Naive thymus-derived CD4-positive, alpha-beta T cell (primary cell): ENCODE results near the gene USF3. TPM values are rescaled to one million over a fixed set of nuclear protein-coding genes. Genes with fewer than 3 reads are reported as not detected.

ENCODE experiments used
- ATAC-seq: fragments of 150-1000 bp; cut with Tn5 transposase; 2 replicates; pipeline ENCODE4 v1.10.0; 2021; ENCODE audit warnings: mild to moderate bottlenecking, moderate library complexity
- CTCF ChIA-PET: fragments of 350-600 bp; sonication (Branson Sonifier 250); formaldehyde crosslinking; loops from one replicate; lab custom pipeline; 2021; ENCODE audit warnings: antibody characterized with exemption; lab: Charles Lee
- POLR2A ChIA-PET: fragments of 350-600 bp; sonication (Branson Sonifier 250); formaldehyde crosslinking; loops from one replicate; lab custom pipeline; 2021; ENCODE audit warnings: antibody characterized with exemption, inconsistent platforms; lab: Charles Lee
- DNase-seq, 9 donors: peaks; one replicate each; pipeline versions ENCODE4 v3.0.0 to v3.0.0-alpha.2; 2020 to 2022; ENCODE audit warnings: mixed read lengths in 1 of 9
- H3K27ac ChIP-seq: one replicate; pipeline ENCODE4 v1.7.0; 2013; ENCODE audit warnings: mild to moderate bottlenecking, low read depth, low read length, moderate library complexity
- H3K27me3 ChIP-seq, 2 donors: one replicate each; pipeline ENCODE4 v1.7.0; 2013; ENCODE audit warnings: low read length in 2 of 2, mild to moderate bottlenecking in 2 of 2, moderate library complexity in 2 of 2; ENCODE audit not compliant: control insufficient read depth in 2 of 2, insufficient read depth in 2 of 2
- H3K36me3 ChIP-seq, 3 experiments: 1 replicate in 2 of 3; 2 replicates in 1 of 3; pipeline ENCODE4 v1.7.0; 2013; ENCODE audit warnings: low read length in 3 of 3, mild to moderate bottlenecking in 3 of 3, moderate library complexity in 1 of 3; ENCODE audit not compliant: insufficient read depth in 3 of 3, control insufficient read depth in 2 of 3
- H3K4me1 ChIP-seq, 2 donors: one replicate each; pipeline ENCODE4 v1.7.0; 2013; ENCODE audit warnings: low read length in 2 of 2, mild to moderate bottlenecking in 2 of 2, moderate library complexity in 1 of 2; ENCODE audit not compliant: control insufficient read depth in 2 of 2, insufficient read depth in 2 of 2
- H3K4me3 ChIP-seq: 2 replicates; pipeline ENCODE4 v1.7.0; 2013; ENCODE audit warnings: mild to moderate bottlenecking, low read length
- H3K9me3 ChIP-seq, 3 experiments: 1 replicate in 2 of 3; 2 replicates in 1 of 3; pipeline ENCODE4 v1.7.0; 2013; ENCODE audit warnings: low read length in 3 of 3; ENCODE audit not compliant: control insufficient read depth in 2 of 3
- H3K27ac Mint-ChIP-seq, 9 donors: one replicate each; pipeline ENCODE4 v1.8.0; 2020 to 2022; ENCODE audit warnings: mixed read lengths in 9 of 9, mild to moderate bottlenecking in 8 of 9, moderate library complexity in 5 of 9, inconsistent platforms in 2 of 9
- H3K27me3 Mint-ChIP-seq, 5 donors: one replicate each; pipeline ENCODE4 v1.8.0; 2021 to 2022; ENCODE audit warnings: mixed read lengths in 5 of 5, mild to moderate bottlenecking in 1 of 5
- H3K36me3 Mint-ChIP-seq, 5 donors: one replicate each; pipeline ENCODE4 v1.8.0; 2020 to 2022; ENCODE audit warnings: mixed read lengths in 5 of 5, mild to moderate bottlenecking in 3 of 5, inconsistent platforms in 1 of 5
- H3K4me1 Mint-ChIP-seq, 7 donors: one replicate each; pipeline ENCODE4 v1.8.0; 2020 to 2022; ENCODE audit warnings: mixed read lengths in 7 of 7, mild to moderate bottlenecking in 3 of 7, inconsistent platforms in 1 of 7
- H3K4me3 Mint-ChIP-seq, 10 donors: one replicate each; pipeline ENCODE4 v1.8.0; 2020 to 2022; ENCODE audit warnings: mild to moderate bottlenecking in 10 of 10, mixed read lengths in 10 of 10, moderate library complexity in 6 of 10, inconsistent platforms in 2 of 10
- H3K9me3 Mint-ChIP-seq, 11 donors: one replicate each; pipeline ENCODE4 v1.8.0; 2020 to 2022; ENCODE audit warnings: mixed read lengths in 11 of 11, mild to moderate bottlenecking in 4 of 11, inconsistent platforms in 1 of 11, moderate library complexity in 1 of 11
- intact Hi-C, 2 donors: fragments of 100-400 bp; cut with micrococcal nuclease; formaldehyde crosslinking; loops; one replicate each; pipeline ENCODE4 v1.15.1; 2023
- polyA plus RNA-seq, 2 donors: library from polyadenylated mRNA; unstranded; fragments of 300-500 nt; fragmentation: Illumina TruSeq; gene quantifications; one replicate each; pipeline ENCODE4 v1.2.3, GENCODE V29; 2021
- total RNA-seq, 6 experiments: library from RNA in 5 of 6; stranded (reverse) in 5 of 6; gene quantifications; 1 replicate in 5 of 6; 2 replicates in 1 of 6; pipeline ENCODE4 v1.2.3 and lab custom pipeline; 2021 to 2026

Gene USF3
- total and polyA plus RNA-seq, 7 experiments from 2014 or later = 3.3 to 31.8 (median 22.6) TPM

DNA sequence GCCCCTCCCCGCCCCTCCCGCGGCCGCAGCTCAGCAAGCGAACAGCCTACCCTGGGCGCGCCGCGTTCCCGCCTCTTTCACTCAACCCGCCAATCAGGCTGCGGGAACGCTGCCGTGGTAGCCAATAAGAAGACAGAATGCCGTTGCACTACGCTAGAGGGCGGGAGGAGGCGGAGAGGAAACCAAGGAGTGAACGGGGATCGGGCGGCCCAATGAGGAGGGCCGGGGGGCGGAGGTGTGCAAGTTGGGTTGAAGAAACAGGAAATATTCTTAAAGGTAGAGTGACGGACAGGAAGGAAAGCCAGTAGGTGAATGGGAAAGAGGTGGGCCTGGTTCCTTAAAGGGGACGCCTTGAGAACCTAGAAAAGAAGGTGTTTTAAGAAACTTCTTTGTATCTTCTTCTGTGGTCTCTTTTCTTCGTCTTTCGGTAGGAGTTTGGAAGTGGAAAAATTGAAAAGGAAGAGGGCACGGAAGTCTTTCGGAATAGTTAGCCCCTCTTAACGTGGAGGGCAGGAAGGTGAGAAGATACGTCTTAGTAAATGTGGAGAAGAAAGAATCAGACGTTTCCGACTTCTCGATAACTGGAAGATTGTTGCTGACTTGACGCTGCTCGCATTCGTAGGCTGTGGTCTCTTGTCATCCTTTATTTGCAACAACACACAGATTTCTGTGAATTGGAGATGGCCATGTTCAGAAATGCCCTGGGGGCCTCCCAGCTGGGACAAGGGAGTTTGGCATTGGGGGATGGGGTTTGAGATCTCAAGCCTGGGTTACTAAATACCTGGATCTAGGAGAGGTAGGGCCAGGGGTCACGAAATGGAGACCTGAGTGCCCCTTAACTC, 437 bp upstream of the USF3 start:
- H3K27me3 ChIP-seq = no peaks in the 10 kb centered on the region
- DNase-seq (peak; percentile 96 to 100 (median 99)), ATAC-seq (peak; percentile 93)
- Mint-ChIP-seq H3K27ac (no peak overlapping the region), H3K4me3 (no peak overlapping the region), H3K4me1 (peaks cover 23 to 36% (median 29%) of the 10 kb centered on the region in 7 donors), H3K27me3 (no peaks in the 10 kb centered on the region), H3K9me3 (no peaks in the 10 kb centered on the region), H3K36me3 (peaks cover 0 to 10% (median 0%) of the 10 kb centered on the region in 5 donors)
- H3K27ac ChIP-seq = peak overlapping the region; percentile 99
- intact Hi-C loops = loop anchor here (1.0 to 10.0 kb wide), 18 partner anchors 40 to 1572 kb away; partner anchors contain the start of genes CCDC191 (in 2 of the 2), NAA50 (in 2 of the 2), QTRT2 (in 2 of the 2) and SLC35A5 (in 2 of the 2)
- H3K9me3 ChIP-seq = no peaks in the 10 kb centered on the region
- peak overlapping the region; percentile 82 for H3K4me3 ChIP-seq
- POLR2A ChIA-PET = interaction anchor here (0.8 to 5.7 kb wide), 12 partner anchors 22 to 678 kb away, joined by 3 to 69 read pairs (median 4); partner anchors contain the start of genes ATP6V1A, NAA50 and SPICE1
- peaks cover 11 to 27% of the 10 kb centered on the region in 2 donors for H3K4me1 ChIP-seq
- H3K36me3 ChIP-seq = no peaks in the 10 kb centered on the region
- CTCF ChIA-PET = interaction anchor here (1.3 to 4.0 kb wide), 3 partner anchors 10 to 183 kb away, joined by 3 to 15 read pairs (median 4); partner anchors contain the start of genes ATP6V1A and NAA50

- Mint-ChIP-seq H3K27ac (peak overlapping the region; percentile 87 to 100 (median 98)), H3K27me3 (no peaks in the 10 kb centered on the region), H3K9me3 (no peaks in the 10 kb centered on the region), H3K4me3 (peak overlapping the region; percentile 91 to 100 (median 96)), H3K4me1 (peaks cover 23 to 36% (median 29%) of the 10 kb centered on the region in 7 donors), H3K36me3 (peaks cover 0 to 12% (median 0%) of the 10 kb centered on the region in 5 donors)
- peak in 5 of 9 donors; percentile 13 to 21 (median 14) for DNase-seq
- peak overlapping the region; percentile 81 for H3K4me3 ChIP-seq
- ChIA-PET POLR2A (interaction anchor here (0.5 to 5.7 kb wide), 12 partner anchors 23 to 676 kb away, joined by 3 to 69 read pairs (median 4); partner anchors contain the start of genes ATP6V1A, NAA50 and SPICE1), CTCF (interaction anchor here (1.3 to 1.4 kb wide), 2 partner anchors 8 to 181 kb away, joined by 3 to 4 read pairs; no protein-coding TSS in a partner anchor)
- H3K27me3 ChIP-seq = no peaks in the 10 kb centered on the region
- H3K27ac ChIP-seq = peak overlapping the region; percentile 99
- intact Hi-C loops = loop anchor here (5.0 to 10.0 kb wide), 4 partner anchors 517 to 1571 kb away; partner anchors contain the start of gene GTPBP8 (in 1 of the 2)
- H3K36me3 ChIP-seq = no peaks in the 10 kb centered on the region
- no peak for ATAC-seq
- no peaks in the 10 kb centered on the region for H3K9me3 ChIP-seq
- H3K4me1 ChIP-seq = peaks cover 11 to 27% of the 10 kb centered on the region in 2 donors
Observed at GRCh38 chr3:113695431-113695785, 1.0 kb downstream of the USF3 start.

GRCh38 chr3:113690482-113690881, 6.0 kb downstream of the USF3 start:
- H3K4me3 Mint-ChIP-seq = no peak overlapping the region
- DNase-seq (no peak), ATAC-seq (no peak)
- ChIA-PET POLR2A (no interaction called here), CTCF (interaction anchor here (0.6 kb wide), 1 partner anchor 46 kb away, joined by 4 read pairs; no protein-coding TSS in a partner anchor)
- Histone ChIP-seq H3K4me1 (peaks cover 7 to 11% of the 10 kb centered on the region in 2 donors), H3K9me3 (peaks cover 0 to 1% (median 0%) of the 10 kb centered on the region in 3 experiments), H3K36me3 (peaks cover 0 to 3% (median 0%) of the 10 kb centered on the region in 3 experiments), H3K27me3 (no peaks in the 10 kb centered on the region), H3K27ac (no peak overlapping the region), H3K4me3 (no peak overlapping the region)
- peaks cover 0 to 40% (median 20%) of the 10 kb centered on the region in 5 donors for H3K36me3 Mint-ChIP-seq
- intact Hi-C loops = loop anchor here (10.0 kb wide), 2 partner anchors 676 to 1566 kb away; a partner anchor contains a TSS
- H3K27ac Mint-ChIP-seq = no peak overlapping the region
- peaks cover 0 to 10% (median 1%) of the 10 kb centered on the region in 11 donors for H3K9me3 Mint-ChIP-seq
- peaks cover 18 to 43% (median 29%) of the 10 kb centered on the region in 7 donors for H3K4me1 Mint-ChIP-seq
- no peaks in the 10 kb centered on the region for H3K27me3 Mint-ChIP-seq

DNA sequence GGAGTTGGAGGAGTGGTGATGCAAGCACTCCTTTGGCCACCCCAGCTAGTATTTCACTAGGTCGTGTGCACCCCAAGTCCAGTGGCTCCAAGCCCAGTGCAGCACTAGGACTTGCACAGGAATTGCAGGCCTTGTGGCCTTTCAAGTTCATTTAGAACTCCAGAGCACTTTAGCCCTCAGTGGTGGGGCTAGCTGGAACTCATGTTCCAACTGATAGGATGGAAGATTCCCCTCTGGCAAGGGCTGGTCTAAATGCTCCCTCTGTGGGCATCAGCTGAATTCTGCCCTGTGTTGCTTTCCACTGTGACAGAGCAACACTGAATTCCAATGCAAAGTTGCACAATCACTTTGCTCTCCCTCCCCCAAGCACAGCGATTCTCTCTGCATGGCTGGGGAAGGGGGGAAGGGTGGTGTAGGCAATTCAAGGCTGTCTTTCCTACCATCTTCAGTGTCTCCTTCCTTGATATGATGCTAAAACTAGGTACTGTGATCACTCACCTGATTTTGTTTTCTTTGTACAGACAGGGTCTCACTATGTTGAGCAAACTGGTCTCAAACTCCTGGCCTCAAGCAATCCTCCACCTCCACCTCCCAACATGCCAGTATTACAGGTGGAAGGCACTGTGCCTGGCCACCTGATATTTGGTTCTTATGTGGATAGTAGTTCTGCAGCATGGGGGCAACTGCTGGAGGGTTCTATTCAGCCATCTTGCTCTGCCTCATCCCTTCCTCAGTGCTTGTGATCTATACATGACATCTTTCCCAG, 10.3 kb downstream of the USF3 start:
- Mint-ChIP-seq H3K36me3 (peaks cover 6 to 55% (median 37%) of the 10 kb centered on the region in 5 donors), H3K4me3 (no peak overlapping the region), H3K4me1 (peaks cover 0 to 28% (median 16%) of the 10 kb centered on the region in 7 donors), H3K27me3 (no peaks in the 10 kb centered on the region), H3K27ac (peak overlapping the region in 1 of 9 donors; percentile 38), H3K9me3 (peaks cover 0 to 28% (median 11%) of the 10 kb centered on the region in 11 donors)
- H3K27ac ChIP-seq = no peak overlapping the region
- H3K4me3 ChIP-seq = no peak overlapping the region
- H3K4me1 ChIP-seq = no peaks in the 10 kb centered on the region
- H3K27me3 ChIP-seq = no peaks in the 10 kb centered on the region
- POLR2A ChIA-PET = no interaction called here
- intact Hi-C loops = no loop called here
- ATAC-seq = no peak
- CTCF ChIA-PET = no interaction called here
- peaks cover 0 to 11% (median 0%) of the 10 kb centered on the region in 3 experiments for H3K36me3 ChIP-seq
- no peak for DNase-seq
- H3K9me3 ChIP-seq = peaks cover 0 to 14% (median 6%) of the 10 kb centered on the region in 3 experiments

DNA sequence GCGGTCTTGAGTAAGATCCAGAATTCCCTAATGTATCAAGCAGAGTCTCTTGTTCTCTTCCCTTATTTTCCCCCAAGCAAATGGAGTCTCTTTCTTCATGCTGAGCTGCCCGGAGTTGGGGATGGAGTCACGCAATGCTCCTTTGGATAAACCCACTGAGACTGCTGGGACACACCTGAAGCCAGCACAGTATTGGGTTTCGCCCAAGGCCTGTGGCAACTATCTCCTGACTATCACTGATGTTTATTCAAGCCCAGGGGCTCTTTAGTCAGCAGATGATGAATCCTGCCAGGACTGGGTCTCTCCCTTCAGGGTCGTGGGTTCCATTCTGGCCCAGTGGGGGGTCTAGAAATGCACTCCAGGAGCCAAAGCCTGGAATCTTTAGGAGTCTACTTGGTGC, 11.3 kb downstream of the USF3 start:
- Histone ChIP-seq H3K9me3 (peaks cover 0 to 14% (median 6%) of the 10 kb centered on the region in 3 experiments), H3K4me3 (no peak overlapping the region), H3K4me1 (no peaks in the 10 kb centered on the region), H3K36me3 (peaks cover 0 to 11% (median 0%) of the 10 kb centered on the region in 3 experiments), H3K27me3 (no peaks in the 10 kb centered on the region), H3K27ac (no peak overlapping the region)
- Mint-ChIP-seq H3K4me3 (no peak overlapping the region), H3K36me3 (peaks cover 6 to 57% (median 37%) of the 10 kb centered on the region in 5 donors), H3K4me1 (peaks cover 0 to 30% (median 16%) of the 10 kb centered on the region in 7 donors), H3K9me3 (peaks cover 0 to 28% (median 11%) of the 10 kb centered on the region in 11 donors), H3K27me3 (no peaks in the 10 kb centered on the region), H3K27ac (no peak overlapping the region)
- no peak for DNase-seq
- CTCF ChIA-PET = no interaction called here
- ATAC-seq = no peak
- intact Hi-C loops = no loop called here
- POLR2A ChIA-PET = interaction anchor here (0.5 kb wide), 1 partner anchor 14 kb away, joined by 3 read pairs; no protein-coding TSS in a partner anchor
